ENCODE measurements around the gene PTPN4. TPM values are rescaled to one million over a fixed set of nuclear protein-coding genes. Genes with fewer than 3 reads are reported as not detected.

Gene PTPN4
- polyA plus RNA-seq, 3 donors: 5.5 to 6.7 (median 5.7) TPM

- WGBS (ENCODE audit: insufficient coverage): no CpG with 5 or more reads among the region's 2 CpGs
- Mint-ChIP-seq H3K4me3 (no peak overlapping the region), H3K27me3 (ENCODE audit: low read depth in 3 of 3) (no peaks in the 10 kb centered on the region), H3K27ac (no peak overlapping the region), H3K4me1 (no peaks in the 10 kb centered on the region), H3K36me3 (peaks cover 4 to 17% of the 10 kb centered on the region in 2 donors), H3K9me3 (peaks cover 0 to 10% (median 4%) of the 10 kb centered on the region in 7 donors)
- no peaks in the 10 kb centered on the region for H3K4me1 ChIP-seq (ENCODE audit: control insufficient read depth in 1 of 2, insufficient read depth in 2 of 2, low read length in 2 of 2)
- no peaks in the 10 kb centered on the region for H4K20me1 ChIP-seq (ENCODE audit: insufficient read depth, low read length)
- no peak for DNase-seq
- H3K79me2 ChIP-seq (ENCODE audit: insufficient read depth, low read length): no peaks in the 10 kb centered on the region
- TF ChIP-seq CTCF (IDR thresholded peaks at IDR 0.05): no peak
- no peak overlapping the region for H3K9ac ChIP-seq (ENCODE audit: insufficient read depth, low read length, poor library complexity, severe bottlenecking)
- no peaks in the 10 kb centered on the region for H3K9me3 ChIP-seq (replicated peaks in 1 of 2; ENCODE audit: control insufficient read depth in 1 of 2, insufficient read depth in 1 of 2, low read length in 2 of 2)
- intact Hi-C loops (cut with micrococcal nuclease): no loop called here
- no peaks in the 10 kb centered on the region for H3K27me3 ChIP-seq (ENCODE audit: control insufficient read depth in 2 of 2, insufficient read depth in 2 of 2, low read length in 2 of 2)
- no peak overlapping the region for H3K4me3 ChIP-seq (replicated peaks in 1 of 3; ENCODE audit: low read depth in 2 of 3, low read length in 3 of 3)
- no peak overlapping the region for H2AFZ ChIP-seq (ENCODE audit: insufficient read depth, low read depth, low read length, poor library complexity, severe bottlenecking)
- H3K27ac ChIP-seq (ENCODE audit: low read depth in 1 of 2, low read length in 2 of 2): no peak overlapping the region
- H3K36me3 ChIP-seq (replicated peaks in 1 of 2; ENCODE audit: control insufficient read depth in 1 of 2, insufficient read depth in 2 of 2, low read length in 2 of 2): no peaks in the 10 kb centered on the region
- no peak overlapping the region for H3K4me2 ChIP-seq (replicated peaks; ENCODE audit: extremely low read depth, low read length, poor library complexity, severe bottlenecking)
These were observed 59.1 kb downstream of the PTPN4 start for GRCh38 chr2:119818792-119819191.

GRCh38 chr2:119819846-119820245 lies 60.1 kb downstream of the PTPN4 start:
- H3K9me3 Mint-ChIP-seq: peaks cover 0 to 10% (median 4%) of the 10 kb centered on the region in 7 donors
- no peaks in the 10 kb centered on the region for H3K79me2 ChIP-seq (ENCODE audit: insufficient read depth, low read length)
- no peak overlapping the region for H3K4me3 Mint-ChIP-seq

More at GRCh38 chr2:119819846-119820245, 60.1 kb downstream of the PTPN4 start:
- H3K4me3 ChIP-seq (replicated peaks in 1 of 3; ENCODE audit: low read depth in 2 of 3, low read length in 3 of 3): no peak overlapping the region
- DNase-seq: no peak
- intact Hi-C loops (cut with micrococcal nuclease): no loop called here
- no peak for TF ChIP-seq CTCF (IDR thresholded peaks at IDR 0.05)
- peaks cover 4 to 17% of the 10 kb centered on the region in 2 donors for H3K36me3 Mint-ChIP-seq
- H3K9me3 ChIP-seq (replicated peaks in 1 of 2; ENCODE audit: control insufficient read depth in 1 of 2, insufficient read depth in 1 of 2, low read length in 2 of 2): no peaks in the 10 kb centered on the region
- no peak overlapping the region for H2AFZ ChIP-seq (ENCODE audit: insufficient read depth, low read depth, low read length, poor library complexity, severe bottlenecking)
- WGBS (ENCODE audit: insufficient coverage): 89% methylated on average over 3 of the region's 6 CpGs
- no peak overlapping the region for H3K9ac ChIP-seq (ENCODE audit: insufficient read depth, low read length, poor library complexity, severe bottlenecking)
- H3K4me1 ChIP-seq (ENCODE audit: control insufficient read depth in 1 of 2, insufficient read depth in 2 of 2, low read length in 2 of 2): no peaks in the 10 kb centered on the region
- H4K20me1 ChIP-seq (ENCODE audit: insufficient read depth, low read length): no peaks in the 10 kb centered on the region
- no peaks in the 10 kb centered on the region for H3K36me3 ChIP-seq (replicated peaks in 1 of 2; ENCODE audit: control insufficient read depth in 1 of 2, insufficient read depth in 2 of 2, low read length in 2 of 2)
- H3K27me3 ChIP-seq (ENCODE audit: control insufficient read depth in 2 of 2, insufficient read depth in 2 of 2, low read length in 2 of 2): no peaks in the 10 kb centered on the region
- no peak overlapping the region for H3K27ac ChIP-seq (ENCODE audit: low read depth in 1 of 2, low read length in 2 of 2)
- no peak overlapping the region for H3K4me2 ChIP-seq (replicated peaks; ENCODE audit: extremely low read depth, low read length, poor library complexity, severe bottlenecking)
- no peak overlapping the region for H3K27ac Mint-ChIP-seq
- H3K4me1 Mint-ChIP-seq: no peaks in the 10 kb centered on the region
- H3K27me3 Mint-ChIP-seq (ENCODE audit: low read depth in 3 of 3): no peaks in the 10 kb centered on the region

Data from CD14-positive monocyte (primary cell).